WTC11 (cell line): ENCODE results near the gene DYNLT2B. TPM values are rescaled to one million over a fixed set of nuclear protein-coding genes. Genes with fewer than 3 reads are reported as not detected.

ENCODE experiments used
- ATAC-seq: fragments of 200-7000 bp; cut with Tn5 transposase; 2 replicates; pipeline ENCODE4 v1.10.0; 2021; ENCODE audit warnings: mild to moderate bottlenecking, moderate library complexity
- CTCF ChIA-PET: fragments of 300-600 bp; sonication (Branson Sonifier 250); formaldehyde crosslinking; loops from one replicate; lab custom pipeline; 2021; ENCODE audit warnings: antibody characterized with exemption; lab: Charles Lee
- POLR2A ChIA-PET: fragments of 350-600 bp; sonication (Branson Sonifier 250); formaldehyde crosslinking; loops from one replicate; lab custom pipeline; 2021; ENCODE audit warnings: antibody characterized with exemption; lab: Charles Lee
- DNase-seq: peaks from one replicate; pipeline ENCODE4 v3.0.0; 2021; ENCODE audit warnings: low spot score
- H3K27ac Mint-ChIP-seq: 2 replicates; pipeline ENCODE4 v1.8.0; 2021; ENCODE audit warnings: mixed read lengths
- H3K27me3 Mint-ChIP-seq: 2 replicates; pipeline ENCODE4 v1.8.0; 2021; ENCODE audit warnings: low read depth, mild to moderate bottlenecking, moderate library complexity, mixed read lengths
- H3K36me3 Mint-ChIP-seq: 2 replicates; pipeline ENCODE4 v1.8.0; 2021; ENCODE audit warnings: mixed read lengths
- H3K4me1 Mint-ChIP-seq: 2 replicates; pipeline ENCODE4 v1.8.0; 2022; ENCODE audit warnings: mixed read lengths
- H3K4me3 Mint-ChIP-seq: 2 replicates; pipeline ENCODE4 v1.8.0; 2021; ENCODE audit warnings: mild to moderate bottlenecking, moderate library complexity, mixed read lengths
- H3K9me3 Mint-ChIP-seq: 2 replicates; pipeline ENCODE4 v1.8.0; 2021; ENCODE audit warnings: mixed read lengths
- CBFB ChIP-seq: sonication (generic); formaldehyde crosslinking; IDR thresholded peaks from 2 replicates; pipeline ENCODE4 v1.8.1; 2022; ENCODE audit warnings: mild to moderate bottlenecking, low read depth, missing genetic modification reagents
- CDX4 ChIP-seq: fragments of 250-450 bp; sonication (Bioruptor Pico); IDR thresholded peaks from 2 replicates; pipeline ENCODE4 v1.9.0; 2021; ENCODE audit warnings: moderate library complexity, mild to moderate bottlenecking, inconsistent platforms, borderline replicate concordance
- CREM ChIP-seq: sonication (generic); formaldehyde crosslinking; IDR thresholded peaks from 2 replicates; pipeline ENCODE4 v1.8.1; 2022; ENCODE audit warnings: mild to moderate bottlenecking, missing genetic modification reagents, moderate library complexity
- E2F1 ChIP-seq: sonication (generic); formaldehyde crosslinking; IDR thresholded peaks from 2 replicates; pipeline ENCODE4 v1.8.0; 2022; ENCODE audit warnings: mild to moderate bottlenecking, missing genetic modification reagents
- E2F5 ChIP-seq: sonication (generic); formaldehyde crosslinking; IDR thresholded peaks from 2 replicates; pipeline ENCODE4 v1.8.1; 2022; ENCODE audit warnings: mild to moderate bottlenecking, moderate library complexity, missing genetic modification reagents
- FOXJ3 ChIP-seq: sonication (generic); formaldehyde crosslinking; IDR thresholded peaks from 2 replicates; pipeline ENCODE4 v1.9.0; 2021; ENCODE audit warnings: missing genetic modification reagents, mild to moderate bottlenecking, borderline replicate concordance
- FOXP4 ChIP-seq: sonication (generic); formaldehyde crosslinking; IDR thresholded peaks from 2 replicates; pipeline ENCODE4 v1.8.0; 2022; ENCODE audit warnings: mild to moderate bottlenecking, missing genetic modification reagents
- GTF2I ChIP-seq: fragments of 250-450 bp; sonication (Bioruptor Pico); conservative IDR thresholded peaks from 2 replicates; pipeline ENCODE4 v1.4.0; 2021; ENCODE audit warnings: mild to moderate bottlenecking
- MXD4 ChIP-seq: fragments of 250-450 bp; sonication (Bioruptor Pico); IDR thresholded peaks from 2 replicates; pipeline ENCODE4 v1.8.0; 2021; ENCODE audit warnings: mild to moderate bottlenecking, moderate library complexity, borderline replicate concordance
- NFATC4 ChIP-seq: fragments of 250-450 bp; sonication (Bioruptor Pico); IDR thresholded peaks from 2 replicates; pipeline ENCODE4 v1.9.0; 2021; ENCODE audit warnings: mild to moderate bottlenecking
- NFYB ChIP-seq: sonication (generic); formaldehyde crosslinking; conservative IDR thresholded peaks from 2 replicates; pipeline ENCODE4 v1.8.0; 2022; ENCODE audit warnings: low read depth, missing genetic modification reagents
- NR3C1 ChIP-seq: sonication (generic); formaldehyde crosslinking; conservative IDR thresholded peaks from 2 replicates; pipeline ENCODE4 v1.8.1; 2023; ENCODE audit warnings: low read depth, mild to moderate bottlenecking, missing genetic modification reagents
- PREB ChIP-seq: sonication (generic); formaldehyde crosslinking; IDR thresholded peaks from 2 replicates; pipeline ENCODE4 v1.8.1; 2022; ENCODE audit warnings: mild to moderate bottlenecking, missing genetic modification reagents, moderate library complexity, borderline replicate concordance
- PRRX2 ChIP-seq: fragments of 250-450 bp; sonication (Bioruptor Pico); IDR thresholded peaks from 2 replicates; pipeline ENCODE4 v1.8.0; 2021; ENCODE audit warnings: mild to moderate bottlenecking
- SMAD3 ChIP-seq: sonication (generic); formaldehyde crosslinking; IDR thresholded peaks from 2 replicates; pipeline ENCODE4 v1.8.0; 2022; ENCODE audit warnings: missing genetic modification reagents, mild to moderate bottlenecking, borderline replicate concordance
- SMAD4 ChIP-seq: sonication (generic); formaldehyde crosslinking; IDR thresholded peaks from 2 replicates; pipeline ENCODE4 v1.8.0; 2022; ENCODE audit warnings: mild to moderate bottlenecking, missing genetic modification reagents
- USF1 ChIP-seq: sonication (generic); formaldehyde crosslinking; IDR thresholded peaks from 2 replicates; pipeline ENCODE4 v1.8.0; 2022; ENCODE audit warnings: mild to moderate bottlenecking, missing genetic modification reagents
- ZNF121 ChIP-seq: sonication (generic); formaldehyde crosslinking; IDR thresholded peaks from 2 replicates; pipeline ENCODE4 v1.8.0; 2023; ENCODE audit warnings: missing genetic modification reagents
- ZNF512 ChIP-seq: sonication (generic); formaldehyde crosslinking; IDR thresholded peaks from 2 replicates; pipeline ENCODE4 v1.8.1; 2022; ENCODE audit warnings: missing genetic modification reagents, borderline replicate concordance
- total RNA-seq: library from RNA; stranded (reverse); gene quantifications from 3 replicates; pipeline ENCODE4 v1.2.3, GENCODE V29; 2021

DYNLT2B gene
- total RNA-seq, 1 experiment from 2014 or later, result 10.0 TPM

- H3K27ac Mint-ChIP-seq, result no peak overlapping the region
- TF ChIP-seq CDX4 (CRISPR knock-in tag) (no peak), CBFB (CRISPR knock-in tag) (no peak), ZNF512 (no peak), NFYB (CRISPR knock-in tag) (no peak), PREB (CRISPR knock-in tag) (no peak), GTF2I (CRISPR knock-in tag) (no peak), CREM (CRISPR knock-in tag) (no peak), USF1 (no peak), ZNF121 (CRISPR knock-in tag) (no peak), FOXP4 (CRISPR knock-in tag) (no peak), E2F5 (CRISPR knock-in tag) (no peak), SMAD3 (CRISPR knock-in tag) (no peak), NR3C1 (CRISPR knock-in tag) (no peak), PRRX2 (CRISPR knock-in tag) (no peak), SMAD4 (CRISPR knock-in tag) (no peak), FOXJ3 (CRISPR knock-in tag) (no peak), MXD4 (CRISPR knock-in tag) (no peak), NFATC4 (CRISPR knock-in tag) (no peak), E2F1 (CRISPR knock-in tag) (no peak)
- H3K4me1 Mint-ChIP-seq, result peaks cover 5% of the 10 kb centered on the region
- no peaks in the 10 kb centered on the region for H3K36me3 Mint-ChIP-seq
- ChIA-PET POLR2A (no interaction called here), CTCF (no interaction called here)
- H3K4me3 Mint-ChIP-seq, result no peak overlapping the region
- no peaks in the 10 kb centered on the region for H3K27me3 Mint-ChIP-seq
- H3K9me3 Mint-ChIP-seq, result no peaks in the 10 kb centered on the region
- ATAC-seq (no peak), DNase-seq (no peak)
These were observed 2.2 kb downstream of the DYNLT2B start for GRCh38 chr3:196315821-196316220.
